GM18526 (cell line): ENCODE results near the gene JMJD1C.

Experiments used
- POLR2A ChIP-seq: IDR thresholded peaks from 3 replicates; pipeline ENCODE4 v1.6.1; 2011; ENCODE audit not compliant: insufficient read length; ENCODE audit errors: extremely low read depth

Gene JMJD1C

DNA sequence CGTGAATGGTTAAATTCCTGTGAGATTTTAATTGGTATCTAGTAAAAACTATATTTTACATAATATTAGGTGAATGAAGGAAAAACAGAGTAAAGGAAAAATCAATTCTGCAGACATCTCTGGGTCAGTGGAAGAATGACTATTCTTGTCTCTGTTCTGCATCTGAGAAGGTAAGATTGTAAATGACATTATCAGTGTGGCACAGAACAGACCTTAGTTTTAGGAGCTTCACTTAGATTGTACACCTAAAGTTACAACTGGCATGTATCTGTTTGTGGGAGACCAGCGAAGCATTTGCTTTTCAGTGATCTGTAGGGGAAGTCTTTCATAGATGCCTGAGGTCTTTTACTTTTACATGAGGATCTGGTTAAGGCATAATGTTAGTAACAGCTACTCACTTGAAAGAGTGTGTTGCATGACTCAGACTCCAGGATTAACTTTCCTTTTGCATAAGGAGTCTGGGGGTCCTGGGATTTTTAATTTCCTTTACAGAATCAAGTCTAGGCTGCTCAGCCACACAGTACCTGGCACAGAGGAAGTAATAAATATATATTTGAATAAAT lies 56.2 kb downstream of the JMJD1C start:
- no peak for TF ChIP-seq POLR2A

- no peak for TF ChIP-seq POLR2A
Observed at GRCh38 chr10:63407136-63407662, 58.6 kb downstream of the JMJD1C start.

DNA sequence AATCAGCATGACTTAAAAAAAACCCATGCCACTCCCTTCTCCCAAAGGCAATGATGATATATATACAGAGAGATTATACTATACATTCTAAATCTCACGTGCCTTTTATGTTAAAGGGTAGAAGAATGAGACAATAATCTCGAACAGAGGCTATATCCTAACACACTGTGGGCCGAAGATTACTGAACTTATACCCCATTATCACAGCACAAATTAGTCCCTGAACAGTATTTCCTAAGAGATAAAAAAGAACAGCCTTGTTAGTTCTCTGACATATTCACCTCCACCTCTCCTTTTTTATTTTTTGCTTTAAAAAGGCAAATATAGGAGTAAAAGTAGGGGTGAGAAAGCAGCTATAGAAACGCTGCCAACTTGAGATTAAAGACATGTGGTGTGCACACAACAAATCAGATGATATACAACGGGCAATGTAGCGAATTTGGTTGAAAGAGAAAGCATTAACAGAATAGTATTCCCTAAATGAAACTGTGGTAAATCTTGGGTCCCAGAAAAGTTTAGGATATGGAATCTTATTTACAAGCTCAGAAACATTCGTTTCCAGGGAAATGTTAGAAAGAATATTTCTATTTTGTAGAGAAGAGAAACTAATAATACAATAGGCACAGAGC lies 69.5 kb downstream of the JMJD1C start:
- no peak for TF ChIP-seq POLR2A

- TF ChIP-seq POLR2A: no peak
Observed at GRCh38 chr10:63393050-63393449, 72.7 kb downstream of the JMJD1C start.

DNA sequence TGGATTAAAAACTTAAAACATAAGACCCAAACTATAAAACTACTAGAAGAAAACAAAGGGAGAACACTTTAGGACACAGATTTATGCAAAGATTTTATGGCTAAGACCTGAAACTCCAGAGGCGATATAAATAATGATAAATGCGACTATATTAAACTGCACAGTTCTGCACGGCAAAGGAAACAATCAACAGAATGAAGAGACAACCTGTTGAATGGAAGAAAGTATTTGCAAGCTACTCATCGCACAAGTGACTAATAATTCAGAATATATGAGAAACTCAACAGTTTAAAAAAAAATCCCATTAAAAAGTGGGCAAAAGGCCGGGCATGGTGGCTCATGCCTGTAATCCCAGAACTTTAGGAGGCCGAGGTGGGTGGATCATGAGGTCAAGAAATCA lies 73.6 kb downstream of the JMJD1C start:
- no peak for TF ChIP-seq POLR2A

DNA sequence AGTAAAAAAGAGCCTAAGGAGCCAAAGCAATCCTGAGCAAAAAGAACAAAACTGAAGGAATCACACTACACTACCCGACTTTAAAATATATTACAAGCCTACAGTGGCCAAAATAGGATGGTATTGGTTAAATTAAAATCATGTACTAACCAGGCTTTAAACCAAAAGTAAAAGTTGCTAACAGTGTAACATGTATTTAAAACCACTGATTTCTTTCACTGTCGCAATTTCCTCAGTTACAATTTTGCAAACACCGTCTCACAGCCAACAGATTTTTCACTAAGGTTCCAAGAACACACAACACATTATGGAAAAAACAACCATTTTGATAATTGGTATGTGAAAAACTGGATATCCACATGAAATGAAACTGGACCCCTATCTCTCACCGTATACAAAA lies 74.0 kb downstream of the JMJD1C start:
- TF ChIP-seq POLR2A: no peak

- TF ChIP-seq POLR2A: no peak
Observed at GRCh38 chr10:63390521-63390920, 75.3 kb downstream of the JMJD1C start.

DNA sequence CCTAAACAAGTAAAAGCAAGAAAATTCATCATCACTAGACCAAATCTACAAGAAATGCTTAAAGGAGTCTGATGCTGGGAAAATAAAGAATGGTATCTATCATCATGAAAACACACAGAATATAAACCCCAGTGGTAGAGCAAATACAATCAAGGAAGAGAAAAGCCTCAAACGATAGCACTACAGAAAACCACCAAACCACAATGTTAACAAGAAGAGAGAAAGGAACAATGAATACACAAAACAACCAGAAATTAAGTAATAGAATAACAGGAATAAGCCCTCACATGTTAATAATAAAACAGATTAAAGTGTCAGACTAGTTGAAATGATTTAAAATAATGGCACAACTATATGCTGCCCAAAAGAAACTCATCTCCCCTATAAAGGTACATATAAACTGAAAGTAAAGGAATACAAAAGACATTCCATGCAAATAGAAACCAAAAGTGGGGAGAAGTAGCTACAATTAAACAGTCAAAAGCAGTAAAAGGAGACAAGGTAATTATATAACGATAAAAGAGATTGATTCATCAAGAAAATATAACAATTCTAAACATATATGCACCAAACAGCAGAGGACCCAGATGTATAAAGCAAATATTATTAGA lies 77.3 kb downstream of the JMJD1C start:
- TF ChIP-seq POLR2A: no peak

DNA sequence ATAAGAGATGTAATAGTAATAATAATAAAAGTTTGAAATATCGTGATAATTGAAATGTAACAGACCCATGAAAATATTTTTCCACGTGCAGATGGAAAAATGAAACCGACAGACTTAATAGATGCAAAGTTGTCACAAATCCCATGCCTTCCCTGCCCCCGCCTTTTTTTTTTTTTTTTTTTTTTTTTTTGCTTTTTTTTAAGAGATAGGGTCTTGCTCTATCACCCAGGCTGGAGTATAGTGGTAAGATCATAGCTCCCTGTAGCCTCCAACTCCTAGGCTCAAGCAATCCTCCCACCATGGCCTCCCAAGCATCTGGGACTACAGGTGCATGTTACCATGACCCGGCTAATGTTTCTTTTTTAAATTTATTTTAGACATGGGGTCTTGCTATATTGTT lies 80.5 kb downstream of the JMJD1C start:
- no peak for TF ChIP-seq POLR2A

- TF ChIP-seq POLR2A: no peak
Observed at GRCh38 chr10:63384675-63385074, 81.1 kb downstream of the JMJD1C start.

GRCh38 chr10:63384001-63384400 lies 81.8 kb downstream of the JMJD1C start:
- no peak for TF ChIP-seq POLR2A

- TF ChIP-seq POLR2A: no peak
Observed at GRCh38 chr10:63383141-63383540, 82.6 kb downstream of the JMJD1C start.

DNA sequence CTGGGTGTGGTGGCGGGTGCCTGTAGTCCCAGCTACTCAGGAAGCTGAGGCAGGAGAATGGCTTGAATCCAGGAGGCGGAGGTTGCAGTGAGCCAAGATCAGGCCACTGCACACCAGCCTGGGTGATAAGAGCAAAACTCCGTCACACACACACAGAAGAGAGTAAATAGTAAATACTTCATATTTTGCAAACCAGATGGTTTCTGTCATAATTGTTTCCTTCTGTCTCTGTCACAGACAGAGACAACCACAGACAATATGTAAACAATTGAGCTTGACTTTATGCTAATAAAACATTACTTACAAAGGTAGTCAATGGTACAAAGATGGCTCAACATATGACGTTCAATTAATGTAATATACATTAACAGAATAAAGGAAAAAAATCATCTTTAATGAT lies 83.7 kb downstream of the JMJD1C start:
- no peak for TF ChIP-seq POLR2A

DNA sequence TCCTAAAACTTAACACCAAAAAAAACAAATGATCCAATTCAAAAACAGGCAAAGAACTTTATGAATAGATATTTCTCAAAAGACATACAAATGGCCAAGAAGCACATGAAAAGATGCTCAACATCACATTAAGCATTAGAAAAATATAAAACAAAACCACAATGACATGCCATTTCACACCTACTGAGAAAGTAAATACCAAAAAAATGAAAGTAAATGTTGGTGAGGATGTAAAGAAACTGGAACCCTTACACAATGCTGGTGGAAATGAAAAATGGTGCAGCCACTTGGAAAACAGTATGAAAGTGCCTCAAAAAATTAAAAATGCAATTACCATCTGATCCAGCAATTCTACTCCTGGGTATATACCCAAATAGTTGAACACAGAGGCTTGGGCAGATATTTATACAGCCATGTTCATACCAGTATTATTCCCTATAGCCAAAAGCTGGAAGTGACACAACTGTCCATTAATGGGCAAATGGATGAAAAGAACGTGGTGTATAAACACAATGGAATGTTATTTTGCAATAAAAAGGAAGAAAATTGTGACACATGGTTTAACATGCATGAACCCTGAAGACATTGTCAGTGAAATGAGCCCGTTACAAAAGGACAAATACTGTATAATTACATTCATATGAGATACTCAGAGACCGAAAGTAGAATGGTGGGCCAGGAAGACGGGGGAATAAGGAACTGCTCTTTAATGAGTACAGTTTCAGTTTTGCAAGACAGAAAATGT lies 89.0 kb downstream of the JMJD1C start:
- no peak for TF ChIP-seq POLR2A

DNA sequence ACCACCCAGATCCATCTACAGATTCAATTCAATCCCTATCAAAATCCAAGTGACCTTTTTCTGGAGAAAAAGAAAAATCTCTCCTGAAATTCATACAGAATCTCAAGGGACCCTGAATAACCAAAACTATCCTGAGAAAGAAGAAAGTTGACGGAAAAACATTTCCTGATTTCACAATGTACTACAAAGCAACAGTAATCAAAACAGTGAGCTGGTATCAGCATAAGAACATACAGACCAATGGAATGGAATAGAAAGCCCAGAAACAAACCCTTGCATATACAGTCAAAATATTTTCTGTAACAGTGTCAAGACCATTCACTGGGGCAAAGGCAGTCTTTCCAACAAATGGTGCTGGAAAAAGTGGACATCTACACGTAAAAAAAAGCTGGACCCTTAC lies 89.9 kb downstream of the JMJD1C start:
- no peak for TF ChIP-seq POLR2A

DNA sequence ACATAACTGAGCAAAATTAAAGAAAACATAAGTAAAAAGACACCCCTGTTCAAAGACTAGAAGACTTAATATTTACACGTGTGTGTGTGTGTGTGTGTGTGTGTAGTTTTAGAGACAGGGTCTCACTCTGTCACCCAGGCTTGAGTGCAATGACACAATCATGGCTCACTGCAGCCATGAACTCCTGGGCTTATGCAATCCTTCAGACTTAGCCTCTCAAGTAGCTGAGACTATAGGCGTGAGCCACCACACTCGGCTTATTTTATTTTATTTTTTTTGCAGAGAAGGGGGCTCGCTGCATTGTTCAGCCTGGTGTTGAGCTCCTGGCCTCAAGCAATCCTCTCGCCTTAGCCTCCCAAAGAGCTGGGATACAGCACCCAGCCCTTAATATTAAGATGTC lies 90.3 kb downstream of the JMJD1C start:
- no peak for TF ChIP-seq POLR2A
